ENCODE measurements around the gene OPALIN. TPM values are rescaled to one million over a fixed set of nuclear protein-coding genes. Genes with fewer than 3 reads are reported as not detected.

Gene OPALIN
- total and polyA plus RNA-seq, 10 of the 15 experiments (the other 5 are each of a cell fraction or from before 2014, with no cell fraction given): not detected

GRCh38 chr10:96324447-96324846, 34.4 kb downstream of the OPALIN start:
- BruUV-seq (replicated peaks): no TSS peak
- no peak overlapping the region for H3K9ac ChIP-seq (ENCODE audit: control insufficient read depth, insufficient read depth, low read length)
- ChIA-PET POLR2A (no interaction called here), CTCF (interaction anchor here (0.6 to 2.5 kb wide), 8 partner anchors 16 to 353 kb away, joined by 3 to 9 read pairs (median 4); partner anchors contain the start of gene DNTT), RAD21 (ENCODE audit: unreplicated experiment) (interaction anchor here (1.2 kb wide), 1 partner anchor 308 kb away, joined by 5 read pairs; no protein-coding TSS in a partner anchor), SMC1A (ENCODE audit: uncharacterized antibody, unreplicated experiment) (interaction anchor here (0.9 to 2.4 kb wide), 7 partner anchors 29 to 307 kb away, joined by 3 to 10 read pairs (median 3); partner anchors contain the start of gene OPALIN)
- intact Hi-C loops (cut with micrococcal nuclease; ENCODE audit: unreplicated experiment) (no loop called here), in situ Hi-C loops (cut with MboI) (loop anchor here (10.0 kb wide), 1 partner anchor 300 kb away; no protein-coding TSS in a partner anchor)
- 89% methylated on average over 2 of the region's 2 CpGs for WGBS (ENCODE audit: insufficient coverage, insufficient replicate concordance, low lambda C conversion rate, missing lambda C conversion rate)
- no peaks in the 10 kb centered on the region for H4K20me1 ChIP-seq (ENCODE audit: control insufficient read depth, insufficient read depth)
- no peak overlapping the region for H3K4me3 ChIP-seq
- H3K27me3 ChIP-seq (replicated peaks in 1 of 2; ENCODE audit: control insufficient read depth in 2 of 2, insufficient read depth in 2 of 2, low read length in 1 of 2): no peaks in the 10 kb centered on the region; a peak in 1 of 4 replicates
- H3K79me2 ChIP-seq (ENCODE audit: control insufficient read depth, insufficient read depth, low read length): no peaks in the 10 kb centered on the region
- H3K4me2 ChIP-seq (ENCODE audit: control insufficient read depth, insufficient read depth): no peak overlapping the region
- peaks cover 16% of the 10 kb centered on the region for H3K4me1 ChIP-seq (ENCODE audit: control insufficient read depth, insufficient read depth, low read length)
- no peaks in the 10 kb centered on the region for H3K9me3 ChIP-seq (replicated peaks; ENCODE audit: control insufficient read depth, insufficient read depth, low read length)
- DNase-seq (ENCODE audit: low read depth, low spot score) (no peak), ATAC-seq (peak; percentile 23; the same call in 1 of the 3 replicates), FAIRE-seq (no peak)
- no peak overlapping the region for H2AFZ ChIP-seq (ENCODE audit: control insufficient read depth, low read depth, low read length)
- TF ChIP-seq, protein P1, sequence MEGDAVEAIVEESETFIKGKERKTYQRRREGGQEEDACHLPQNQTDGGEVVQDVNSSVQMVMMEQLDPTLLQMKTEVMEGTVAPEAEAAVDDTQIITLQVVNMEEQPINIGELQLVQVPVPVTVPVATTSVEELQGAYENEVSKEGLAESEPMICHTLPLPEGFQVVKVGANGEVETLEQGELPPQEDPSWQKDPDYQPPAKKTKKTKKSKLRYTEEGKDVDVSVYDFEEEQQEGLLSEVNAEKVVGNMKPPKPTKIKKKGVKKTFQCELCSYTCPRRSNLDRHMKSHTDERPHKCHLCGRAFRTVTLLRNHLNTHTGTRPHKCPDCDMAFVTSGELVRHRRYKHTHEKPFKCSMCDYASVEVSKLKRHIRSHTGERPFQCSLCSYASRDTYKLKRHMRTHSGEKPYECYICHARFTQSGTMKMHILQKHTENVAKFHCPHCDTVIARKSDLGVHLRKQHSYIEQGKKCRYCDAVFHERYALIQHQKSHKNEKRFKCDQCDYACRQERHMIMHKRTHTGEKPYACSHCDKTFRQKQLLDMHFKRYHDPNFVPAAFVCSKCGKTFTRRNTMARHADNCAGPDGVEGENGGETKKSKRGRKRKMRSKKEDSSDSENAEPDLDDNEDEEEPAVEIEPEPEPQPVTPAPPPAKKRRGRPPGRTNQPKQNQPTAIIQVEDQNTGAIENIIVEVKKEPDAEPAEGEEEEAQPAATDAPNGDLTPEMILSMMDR (IDR thresholded peaks at IDR 0.05 in 2 of 3, conservative IDR thresholded peaks at IDR 0.05 in 1 of 3; ENCODE audit: control insufficient read depth in 2 of 3, extremely low read depth in 1 of 3, insufficient read depth in 1 of 3, low read depth in 3 of 3, low read length in 3 of 3): peak in 1 of 3 experiments; percentile 9; a peak in 1 of 6 replicates
- no peak for TF ChIP-seq SPI1 (IDR thresholded peaks at IDR 0.05; ENCODE audit: borderline replicate concordance, insufficient read depth, low read depth, low read length)
- no peak overlapping the region for H3K27ac ChIP-seq (ENCODE audit: control insufficient read depth, insufficient read depth)
- H3K36me3 ChIP-seq (ENCODE audit: control insufficient read depth in 2 of 2, insufficient read depth in 2 of 2, low read length in 1 of 2): no peaks in the 10 kb centered on the region

GRCh38 chr10:96322275-96322674, 36.5 kb downstream of the OPALIN start:
- intact Hi-C loops (cut with micrococcal nuclease; ENCODE audit: unreplicated experiment) (no loop called here), in situ Hi-C loops (cut with MboI) (loop anchor here (10.0 kb wide), 1 partner anchor 297 kb away; no protein-coding TSS in a partner anchor)
- no peak overlapping the region for H3K4me3 ChIP-seq
- DNase-seq (ENCODE audit: low read depth, low spot score) (no peak), FAIRE-seq (no peak), ATAC-seq (no peak)
- H3K9ac ChIP-seq (ENCODE audit: control insufficient read depth, insufficient read depth, low read length): no peak overlapping the region
- H4K20me1 ChIP-seq (ENCODE audit: control insufficient read depth, insufficient read depth): no peaks in the 10 kb centered on the region
- peaks cover 16% of the 10 kb centered on the region for H3K4me1 ChIP-seq (ENCODE audit: control insufficient read depth, insufficient read depth, low read length)
- H3K4me2 ChIP-seq (ENCODE audit: control insufficient read depth, insufficient read depth): no peak overlapping the region
- H3K79me2 ChIP-seq (ENCODE audit: control insufficient read depth, insufficient read depth, low read length): no peaks in the 10 kb centered on the region
- TF ChIP-seq DPF2 (IDR thresholded peaks at IDR 0.05) (no peak), MTA2 (IDR thresholded peaks at IDR 0.05; ENCODE audit: low read depth) (no peak), SMAD1 (IDR thresholded peaks at IDR 0.05; ENCODE audit: low read depth, partially characterized antibody) (no peak), SUZ12 (IDR thresholded peaks at IDR 0.05; ENCODE audit: unreplicated experiment) (no peak), SP1 (IDR thresholded peaks at IDR 0.05; ENCODE audit: low read depth, low read length) (no peak), ZNF217 (IDR thresholded peaks at IDR 0.05) (no peak), ZNF384 (IDR thresholded peaks at IDR 0.05; ENCODE audit: borderline replicate concordance, low read depth, low read length) (no peak), ZNF207 (IDR thresholded peaks at IDR 0.05; ENCODE audit: borderline replicate concordance) (no peak)
- 76% methylated on average over 1 of the region's 1 CpG for WGBS (ENCODE audit: insufficient coverage, insufficient replicate concordance, low lambda C conversion rate, missing lambda C conversion rate)
- BruUV-seq (replicated peaks): no TSS peak
- ChIA-PET RAD21 (ENCODE audit: unreplicated experiment) (interaction anchor here (1.3 to 1.5 kb wide), 3 partner anchors 14 to 305 kb away, joined by 3 to 6 read pairs (median 4); no protein-coding TSS in a partner anchor), POLR2A (interaction anchor here (0.5 kb wide), 1 partner anchor 621 kb away, joined by 3 read pairs; no protein-coding TSS in a partner anchor), SMC1A (ENCODE audit: uncharacterized antibody, unreplicated experiment) (interaction anchor here (1.1 to 1.7 kb wide), 4 partner anchors 20 to 179 kb away, joined by 3 to 4 read pairs (median 4); no protein-coding TSS in a partner anchor), CTCF (interaction anchor here (0.5 to 3.0 kb wide), 10 partner anchors 12 to 318 kb away, joined by 3 to 11 read pairs (median 4); no protein-coding TSS in a partner anchor)
- no peaks in the 10 kb centered on the region for H3K9me3 ChIP-seq (replicated peaks; ENCODE audit: control insufficient read depth, insufficient read depth, low read length)
- H3K27ac ChIP-seq (ENCODE audit: control insufficient read depth, insufficient read depth): no peak overlapping the region
- H2AFZ ChIP-seq (ENCODE audit: control insufficient read depth, low read depth, low read length): no peak overlapping the region
- no peaks in the 10 kb centered on the region for H3K27me3 ChIP-seq (replicated peaks in 1 of 2; ENCODE audit: control insufficient read depth in 2 of 2, insufficient read depth in 2 of 2, low read length in 1 of 2)
- H3K36me3 ChIP-seq (ENCODE audit: control insufficient read depth in 2 of 2, insufficient read depth in 2 of 2, low read length in 1 of 2): no peaks in the 10 kb centered on the region

Data from GM12878 (cell line).